HG03442 (cell line): ENCODE data around the gene BATF2.
A peak's percentile ranks its signal among the peaks of the same experiment; 100 is the strongest.
"Not testable (repeated sequence)": the region's sequence is repeated elsewhere in the genome, so short reads cannot be mapped to it uniquely, and the experiment has no call there.

Experiments
- ATAC-seq: cut with Tn5 transposase; IDR thresholded peaks from one replicate; pipeline ENCODE4 v1.9.1; 2021; ENCODE audit warnings: mild to moderate bottlenecking, moderate library complexity; ENCODE audit not compliant: unreplicated experiment

Gene BATF2

DNA sequence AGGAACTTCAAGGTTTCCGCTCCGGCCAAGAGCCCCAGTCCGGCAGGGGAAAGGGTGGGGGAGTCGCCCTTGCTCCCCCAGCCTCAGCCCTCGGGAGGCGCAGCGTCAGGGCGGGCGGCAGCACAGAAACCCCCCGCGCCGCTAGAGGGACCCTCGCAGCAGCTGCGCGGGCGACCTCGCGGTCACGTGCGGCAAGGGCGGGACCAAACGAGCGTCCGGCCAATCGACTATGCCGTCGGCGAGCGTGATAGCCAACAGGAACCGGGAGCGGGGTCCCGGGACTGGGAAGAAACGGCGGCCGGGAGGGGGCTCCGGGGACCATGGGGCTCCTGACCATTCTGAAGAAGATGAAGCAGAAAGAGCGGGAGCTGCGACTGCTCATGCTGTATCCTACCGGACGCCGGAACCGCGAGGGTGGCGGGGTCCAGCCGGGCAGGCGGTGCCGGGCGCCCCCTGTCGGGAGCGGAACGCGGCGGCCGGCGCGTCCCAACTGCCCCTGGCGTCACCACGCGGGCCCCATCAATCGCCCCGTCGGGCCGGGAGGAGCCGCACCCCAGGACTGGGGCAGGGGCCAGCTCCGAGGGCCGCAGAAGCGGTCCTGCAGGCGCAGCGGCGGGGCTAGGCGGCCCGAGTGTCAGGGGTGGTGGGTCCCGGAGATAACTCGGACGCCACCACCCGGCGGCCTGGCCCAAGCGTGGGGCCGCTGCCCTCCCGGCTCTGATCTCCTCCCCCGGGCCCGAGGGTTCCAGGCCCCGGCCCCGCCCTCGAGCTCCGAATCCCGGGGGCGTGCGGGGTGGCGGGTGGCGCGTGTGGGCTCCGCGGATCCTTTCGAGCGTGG lies 17.3 kb upstream of the BATF2 start, which contains the start of gene ARL2:
ARL2 (plus strand) TSS at position 273 of the 838 bp plus-strand sequence; CDS start at position 321, 48 bp downstream.
- ATAC-seq = peak; percentile 73

DNA sequence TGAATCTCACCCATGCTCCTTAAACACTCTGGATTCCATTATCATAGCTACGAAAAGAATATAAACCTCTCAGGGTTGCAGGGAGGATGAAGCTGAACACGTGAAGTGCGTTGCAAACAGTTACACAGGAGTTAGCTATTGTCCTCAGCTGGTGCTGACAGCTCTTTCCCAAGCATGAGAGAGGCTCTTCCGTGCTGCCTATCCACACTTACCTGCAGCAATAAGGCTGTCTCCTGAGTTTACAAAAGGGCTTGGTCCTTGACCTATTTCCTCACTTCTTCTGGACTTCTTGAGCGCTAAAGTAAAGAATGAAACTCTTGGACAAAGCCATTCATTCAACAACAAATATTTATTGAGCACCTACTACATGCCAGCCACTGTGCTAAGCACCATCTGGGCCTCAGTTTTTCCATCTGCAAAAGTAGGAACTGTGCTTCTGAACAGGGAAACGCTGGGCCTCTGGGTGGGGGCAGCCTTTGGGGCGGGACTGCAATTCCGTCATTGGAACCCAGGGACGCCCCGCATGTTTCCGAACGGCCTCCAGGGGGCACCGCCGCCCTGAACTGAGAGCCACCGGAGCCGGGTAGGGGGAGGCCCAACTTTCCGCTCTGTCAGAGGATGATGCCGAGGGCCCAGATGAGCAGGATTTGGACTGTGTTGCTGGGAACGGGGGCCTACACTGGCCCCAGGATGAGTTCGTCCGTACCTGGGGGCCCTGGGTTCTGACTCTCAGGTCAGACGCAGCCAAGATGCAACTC lies 16.5 kb upstream of the BATF2 start:
- peak; percentile 66 for ATAC-seq

DNA sequence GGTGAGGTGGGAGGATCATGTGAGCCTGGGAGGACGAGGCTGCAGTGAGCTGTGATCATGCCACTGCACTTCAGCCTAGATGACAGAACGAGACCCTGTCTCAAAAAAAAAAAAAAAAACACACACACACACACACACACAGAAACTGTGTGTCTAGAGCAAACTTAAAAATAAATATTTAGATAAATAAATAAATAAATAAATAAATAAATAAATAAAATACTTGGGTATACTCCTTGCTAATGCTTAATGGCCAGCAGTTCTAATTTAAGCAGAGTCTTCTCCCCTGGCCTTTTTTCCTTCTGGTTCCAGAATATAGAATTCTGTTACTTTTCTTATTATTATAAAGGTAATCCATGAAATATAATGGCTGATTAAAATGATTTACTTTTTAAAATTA lies 12.1 kb upstream of the BATF2 start:
- no peak for ATAC-seq

DNA sequence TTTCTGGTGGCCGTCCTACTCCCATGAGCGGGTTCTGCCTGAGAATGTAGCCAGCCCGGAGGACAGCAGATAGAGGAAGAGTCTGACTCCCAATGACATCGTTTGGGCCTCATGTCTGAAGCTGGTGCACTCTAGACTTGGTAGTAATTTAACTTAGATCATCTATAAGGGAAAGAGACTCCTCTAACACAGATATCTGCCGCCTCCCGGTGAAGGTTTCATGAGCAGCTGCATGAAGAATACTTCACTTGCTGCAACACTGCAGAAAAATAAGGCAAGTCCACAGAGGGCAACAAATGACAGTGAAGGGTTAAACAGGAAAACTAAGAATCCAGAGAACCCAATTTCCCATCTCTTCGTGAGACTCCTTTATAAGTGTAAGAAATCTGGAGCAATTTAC lies 11.2 kb upstream of the BATF2 start:
- ATAC-seq = no peak

DNA sequence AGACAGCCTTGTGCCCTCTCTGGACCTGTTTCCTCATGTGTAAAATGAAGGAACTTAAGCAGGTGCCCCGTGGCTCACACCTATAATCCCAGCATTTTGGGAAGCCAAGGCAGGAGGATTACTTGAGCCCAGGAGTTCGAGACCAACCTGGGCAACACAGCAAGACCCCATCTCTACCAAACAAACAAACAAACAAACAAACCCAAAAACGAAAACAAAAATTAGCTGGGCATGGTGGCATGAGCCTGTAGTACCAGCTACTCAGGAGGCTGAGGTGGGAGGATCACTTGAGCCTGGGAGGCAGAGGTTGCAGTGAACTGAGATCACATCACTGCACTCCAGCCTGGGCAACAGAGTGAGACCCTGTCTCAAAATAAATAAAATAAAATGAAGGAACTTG lies 7.2 kb upstream of the BATF2 start:
- not testable (repeated sequence) for ATAC-seq

DNA sequence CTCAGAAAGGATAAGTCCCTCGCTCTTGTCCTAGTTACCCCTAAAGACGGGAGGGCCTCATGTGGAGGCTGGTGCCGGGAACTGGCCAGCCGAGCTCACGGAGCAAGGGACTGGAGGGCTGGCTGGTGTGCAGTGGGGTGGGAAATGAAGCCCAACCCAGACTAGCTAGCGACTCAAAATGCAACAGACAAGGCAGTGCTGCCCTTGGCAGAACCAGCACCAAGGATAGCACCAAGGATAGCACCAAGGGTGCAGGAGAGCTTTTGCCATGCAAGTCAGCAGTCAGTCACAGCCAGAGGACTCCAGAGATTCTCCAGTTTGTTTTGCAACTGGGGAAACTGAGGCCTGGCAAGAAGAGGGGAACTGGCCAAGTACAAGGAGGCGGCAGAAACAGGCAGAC lies 6.5 kb upstream of the BATF2 start:
- no peak for ATAC-seq

DNA sequence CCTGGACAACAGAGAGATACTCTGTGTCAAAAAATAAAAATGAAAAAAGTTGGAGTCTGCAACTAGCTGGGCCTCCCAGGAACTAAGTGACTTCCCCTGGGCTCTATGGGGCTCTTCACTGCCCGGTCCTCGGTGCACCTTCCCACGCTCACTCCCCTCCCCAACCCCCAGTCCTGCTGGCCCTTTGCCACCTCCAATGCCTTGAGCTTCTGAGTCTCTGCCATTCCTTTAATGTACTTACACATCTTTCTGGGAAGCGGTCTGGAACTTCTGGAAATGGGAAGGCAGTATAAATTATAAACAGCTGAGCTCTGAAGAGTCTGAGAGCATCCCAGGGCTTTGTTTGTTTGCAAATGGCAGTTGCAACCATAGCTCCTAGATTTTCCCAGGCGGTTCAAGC lies 5.9 kb upstream of the BATF2 start:
- ATAC-seq = no peak

DNA sequence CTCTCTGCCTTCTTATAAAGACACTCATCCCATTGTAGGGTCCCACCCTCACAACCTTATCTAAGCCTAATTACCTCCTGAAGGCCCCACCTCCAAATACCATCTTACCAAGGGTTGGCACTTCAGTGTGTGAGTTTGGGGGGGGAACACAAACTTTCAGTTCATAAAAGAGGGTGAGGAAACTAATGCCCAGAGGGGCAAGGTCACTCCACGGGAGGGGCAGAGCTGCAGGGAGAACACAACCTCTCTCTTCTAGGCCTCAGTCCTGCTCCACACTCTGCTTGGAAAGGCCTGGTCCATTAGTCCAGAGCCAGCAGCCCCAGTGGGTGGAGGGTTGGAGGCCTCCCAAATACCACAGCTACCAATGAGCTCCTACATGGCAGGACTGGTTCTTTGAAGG lies 2.7 kb upstream of the BATF2 start:
- no peak for ATAC-seq

DNA sequence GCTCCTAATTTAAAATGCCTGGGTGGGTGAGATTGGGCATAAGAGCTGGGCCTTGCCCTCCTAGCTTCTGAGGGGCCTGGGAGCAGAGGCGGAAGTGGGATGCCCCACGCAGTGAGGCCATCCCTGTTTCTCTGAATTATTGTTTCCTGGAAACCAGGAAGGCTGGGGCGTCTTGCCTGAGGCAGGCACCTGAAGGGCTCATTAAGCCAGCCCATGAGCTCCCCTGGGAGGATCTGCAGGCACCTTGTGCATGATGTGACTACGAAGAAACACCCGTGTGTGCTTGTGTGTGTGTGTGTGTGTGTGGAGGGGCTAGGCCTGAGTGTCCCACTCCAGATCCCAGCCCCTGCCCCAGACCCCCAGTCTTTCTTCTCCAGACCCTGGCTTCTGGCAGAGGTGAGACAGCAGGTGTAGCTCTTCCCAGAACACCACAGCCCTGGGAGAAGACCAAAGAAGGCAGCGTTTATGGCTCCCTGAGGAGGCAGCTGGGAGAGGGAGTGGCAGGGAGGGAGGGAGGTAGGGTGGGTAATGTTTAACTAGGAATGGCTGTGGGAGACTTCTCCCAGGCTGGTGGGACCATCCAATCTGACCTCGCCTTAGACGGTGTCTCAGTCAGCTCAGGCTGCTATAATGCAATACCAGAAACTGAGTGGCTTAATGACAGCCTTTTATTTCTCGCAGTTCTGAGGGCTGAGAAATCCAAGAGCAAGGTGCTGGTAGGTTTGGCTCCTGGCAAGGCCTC lies 2.1 kb upstream of the BATF2 start:
- no peak for ATAC-seq

DNA sequence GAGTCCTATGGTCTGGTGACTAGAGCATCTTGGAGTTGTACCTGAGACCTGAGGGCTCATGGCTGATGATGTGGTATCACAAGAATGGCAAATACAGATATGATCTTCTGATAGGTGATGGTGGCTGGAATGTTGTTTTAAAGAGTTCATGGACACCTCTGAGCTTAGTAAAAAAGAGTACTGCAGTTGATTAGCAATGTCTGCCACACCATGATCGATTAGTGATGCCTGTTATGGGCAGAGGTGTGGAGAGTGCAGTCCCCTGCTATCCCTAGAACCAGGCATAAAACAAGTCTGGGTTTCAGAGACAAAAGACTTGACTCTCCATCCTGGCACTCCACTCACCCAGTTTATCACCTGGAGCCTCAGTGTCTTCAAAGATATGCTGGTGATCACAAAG lies 1.4 kb upstream of the BATF2 start:
- ATAC-seq = no peak

DNA sequence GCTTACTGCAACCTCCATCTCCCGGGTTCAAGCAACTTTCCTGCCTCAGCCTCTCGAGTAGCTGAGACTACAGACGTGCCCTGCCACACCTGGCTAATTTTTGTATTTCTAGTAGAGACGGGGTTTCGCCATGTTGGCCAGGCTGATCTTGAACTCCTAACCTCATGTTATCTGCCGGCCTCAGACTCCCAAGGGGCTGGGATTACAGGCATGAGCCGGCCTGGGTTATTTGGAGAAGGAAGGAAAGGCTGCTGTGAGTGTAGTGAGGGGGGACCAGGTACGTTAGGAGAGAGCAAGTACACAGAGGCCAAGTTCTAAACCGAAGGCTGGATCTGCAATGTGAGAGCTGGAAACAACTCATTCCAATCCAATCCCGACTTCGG lies 453 bp downstream of the BATF2 start:
- ATAC-seq = no peak

DNA sequence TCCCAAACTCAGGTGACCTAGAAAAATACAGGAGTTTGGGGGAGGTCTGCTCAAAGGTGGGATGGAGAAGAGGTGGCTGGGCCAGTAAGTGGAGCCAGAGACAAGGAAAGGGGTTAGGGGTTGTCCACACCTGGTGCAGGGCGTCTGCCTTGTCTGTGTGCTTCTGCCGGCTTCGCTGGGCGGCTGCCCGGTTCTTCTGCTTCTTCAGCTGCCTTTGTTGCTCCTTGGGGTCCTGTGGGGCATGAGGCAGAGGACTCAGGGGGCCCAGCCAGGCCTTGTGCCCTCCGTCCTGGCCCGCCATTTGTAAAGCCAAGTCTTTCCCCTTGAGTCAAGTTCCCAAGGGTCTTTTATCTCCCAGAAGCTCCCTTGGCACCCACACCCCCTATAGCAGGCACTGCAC lies 2.5 kb downstream of the BATF2 start:
- no peak for ATAC-seq

DNA sequence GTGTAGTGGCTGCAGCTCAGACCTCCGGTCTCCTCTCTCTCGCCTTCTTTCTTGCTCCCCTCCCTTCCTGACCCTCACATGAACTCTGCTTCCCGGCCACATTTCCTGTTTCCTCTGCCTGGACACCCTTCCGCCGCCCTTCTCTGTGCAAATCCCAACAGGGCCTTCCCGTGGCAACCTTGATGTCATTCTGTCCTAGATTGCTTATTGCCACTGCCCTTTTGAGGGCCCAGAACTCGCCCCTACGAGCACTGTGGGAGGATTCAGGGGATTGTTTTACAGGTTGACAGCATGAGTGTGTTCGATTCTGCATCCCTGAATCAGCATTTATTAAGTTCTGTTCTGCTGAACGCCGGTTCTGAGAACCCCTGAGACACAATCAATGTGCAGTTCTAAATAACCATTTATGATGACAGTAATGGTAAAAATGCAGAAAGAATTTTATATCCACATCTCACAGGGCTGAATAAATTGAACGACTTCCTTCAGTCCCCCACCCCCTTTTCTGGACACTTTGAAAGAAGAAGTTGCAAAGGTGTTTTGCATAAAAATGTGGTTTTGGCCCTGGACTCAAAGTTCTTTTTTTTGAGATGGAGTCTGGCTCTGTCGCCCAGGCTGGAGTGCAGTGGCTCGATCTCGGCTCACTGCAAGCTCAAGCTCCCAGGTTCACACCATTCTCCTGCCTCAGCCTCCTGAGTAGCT lies 6.4 kb downstream of the BATF2 start:
- ATAC-seq = no peak

DNA sequence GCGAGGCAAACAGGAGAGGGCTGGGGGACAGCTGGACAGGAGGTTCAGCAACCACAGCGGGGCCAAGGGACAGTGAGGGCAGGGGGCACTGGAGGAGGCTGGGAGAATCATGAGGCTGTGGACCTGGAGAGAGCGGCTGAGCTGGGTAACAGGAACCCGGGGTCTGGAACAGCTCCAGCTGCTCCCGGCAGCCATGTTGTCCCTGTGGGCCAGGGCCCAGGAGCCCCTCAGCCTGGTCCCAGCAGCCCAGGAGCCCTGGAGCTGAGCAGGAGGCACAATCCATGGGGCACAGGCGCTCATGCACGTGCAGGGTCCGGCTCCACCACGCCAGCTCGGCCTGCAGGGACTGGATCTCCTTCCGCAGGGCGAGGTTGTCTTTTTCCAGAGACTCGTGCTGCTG lies 7.4 kb downstream of the BATF2 start:
- ATAC-seq = no peak

DNA sequence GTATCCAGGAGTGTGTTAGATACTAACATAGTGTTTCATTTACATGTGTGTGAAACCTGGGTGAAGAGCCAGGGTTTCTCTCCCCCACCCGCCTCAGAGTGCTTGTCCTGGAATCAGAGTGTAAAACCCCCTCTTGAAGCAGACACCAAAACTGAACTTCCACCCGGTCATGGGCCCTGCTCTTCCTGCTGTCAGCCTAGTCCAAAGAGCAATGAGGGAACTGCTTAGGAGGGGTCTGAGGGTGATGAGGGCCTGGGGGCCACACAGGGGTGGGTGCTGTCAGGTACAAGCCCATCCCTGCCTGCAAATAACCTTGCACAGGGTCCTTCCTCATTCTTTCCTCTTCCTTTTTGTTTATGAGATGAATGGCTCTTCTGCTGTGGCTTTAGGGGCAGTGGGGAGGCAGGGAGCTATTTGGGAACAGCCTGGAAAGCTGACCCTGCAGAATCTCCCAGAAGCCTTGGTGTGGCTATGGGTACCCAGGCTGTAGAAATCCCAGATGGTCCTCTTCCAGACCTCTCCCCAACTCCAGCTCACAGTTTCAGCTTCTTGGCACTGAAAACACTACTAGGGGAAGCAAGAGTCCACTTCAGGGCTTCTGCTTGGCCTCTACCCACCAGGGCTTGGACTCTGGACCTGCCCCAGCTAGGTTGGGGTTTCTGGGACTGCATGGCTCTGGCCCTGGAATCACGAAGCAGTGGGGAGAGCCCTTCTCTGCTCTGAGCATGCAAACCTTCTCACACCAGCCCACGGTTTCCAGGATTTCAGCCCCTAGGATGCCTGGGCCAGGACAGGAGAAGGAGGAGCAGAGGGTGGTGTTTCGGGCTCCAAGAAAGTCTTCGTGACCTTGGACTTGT lies 8.5 kb downstream of the BATF2 start:
- ATAC-seq = no peak

DNA sequence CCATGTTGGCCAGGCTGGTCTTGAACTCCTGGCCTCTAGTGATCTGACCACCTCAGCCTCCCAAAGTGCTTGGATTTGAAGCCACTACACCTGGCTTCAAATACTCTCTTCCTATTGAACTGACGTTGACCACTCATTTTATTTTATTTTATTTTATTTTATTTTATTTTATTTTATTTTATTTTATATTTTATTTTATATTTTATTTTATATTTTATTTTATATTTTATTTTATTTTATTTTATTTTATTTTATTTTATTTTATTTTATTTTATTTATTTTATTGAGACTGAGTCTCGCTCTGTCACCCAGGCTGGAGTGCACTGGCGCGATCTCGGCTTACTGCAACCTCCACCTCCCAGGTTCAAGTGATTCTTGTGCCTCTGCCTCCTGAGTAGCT lies 13.4 kb downstream of the BATF2 start:
- not testable (repeated sequence) for ATAC-seq

DNA sequence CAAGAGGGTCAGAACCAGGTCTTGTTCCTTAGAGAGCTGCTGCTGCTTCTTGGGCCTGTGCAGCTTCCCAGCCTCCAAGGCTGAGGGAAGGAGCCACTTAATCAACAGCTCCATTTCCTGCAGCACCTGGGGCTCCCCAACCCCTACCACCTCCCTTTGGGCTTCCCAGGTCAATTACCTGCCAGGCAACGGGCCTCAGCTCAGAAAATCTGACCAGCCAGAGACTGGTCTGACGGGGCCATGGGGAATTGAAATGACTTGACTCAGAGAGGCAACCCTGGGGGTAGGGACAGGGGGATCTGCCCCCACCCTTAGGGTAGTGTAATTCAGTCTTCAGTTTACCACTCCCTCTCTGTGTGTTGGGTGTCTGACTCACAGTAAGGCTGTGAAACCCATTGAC lies 20.1 kb downstream of the BATF2 start:
- no peak for ATAC-seq

DNA sequence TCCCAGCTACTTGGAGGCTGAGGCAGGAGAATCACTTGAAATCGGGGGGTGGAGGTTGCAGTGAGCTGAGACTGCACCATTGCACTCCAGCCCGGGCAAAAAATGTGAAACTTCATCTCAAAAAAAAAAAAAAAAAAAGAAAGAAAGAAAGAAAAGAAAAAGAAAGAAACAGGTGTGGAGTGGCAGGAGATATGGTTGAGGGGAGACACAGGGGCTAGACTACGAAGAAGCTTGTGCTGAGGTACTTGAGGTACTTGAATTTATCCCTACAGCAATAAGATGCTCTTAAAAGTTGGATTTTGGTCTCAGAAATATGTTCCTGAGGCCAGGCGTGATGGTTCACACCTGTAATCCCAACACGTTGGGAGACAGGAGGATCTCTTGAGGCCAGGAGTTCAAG lies 22.6 kb downstream of the BATF2 start:
- no peak for ATAC-seq

DNA sequence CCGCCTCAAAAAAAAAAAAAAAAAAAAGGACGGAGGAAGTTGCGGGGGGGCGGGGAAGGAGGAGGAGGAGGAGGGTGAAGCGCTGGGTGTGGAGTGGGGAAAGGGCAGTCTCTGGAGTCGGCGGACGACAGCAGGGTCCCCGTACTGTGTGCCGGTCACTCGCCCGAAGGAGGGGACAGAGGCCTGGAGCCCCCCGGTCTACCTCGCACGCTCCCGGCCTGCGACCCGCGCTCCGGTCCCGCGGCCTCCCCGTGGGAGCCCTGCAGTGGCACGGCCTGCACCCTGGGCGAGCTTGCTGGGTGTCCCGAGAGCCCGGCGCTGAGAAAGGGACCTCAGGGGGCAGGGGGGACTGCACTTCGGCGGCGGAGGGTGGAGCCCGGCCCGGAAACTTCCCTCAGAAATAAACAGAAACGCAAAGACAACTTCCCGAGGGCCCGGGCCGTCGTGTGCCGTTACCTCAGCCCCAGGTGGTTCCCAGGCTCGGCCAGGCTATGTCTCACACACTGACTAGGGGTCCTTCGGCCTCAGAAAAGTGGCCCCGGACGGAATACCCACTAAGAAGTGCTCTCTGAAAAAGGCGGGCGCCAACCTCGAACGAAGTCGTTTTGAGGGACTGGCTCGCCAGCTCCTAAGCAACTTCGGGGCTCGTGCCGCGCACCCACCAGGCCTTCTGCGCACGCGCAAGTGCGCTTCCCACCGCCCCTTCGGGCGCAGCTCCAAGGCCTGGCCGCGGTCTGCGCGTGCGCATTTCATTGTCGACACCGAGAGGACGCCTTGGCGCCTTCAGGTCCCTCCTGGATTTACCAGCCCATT lies 25.1 kb downstream of the BATF2 start, which contains the start of gene MAJIN:
MAJIN (minus strand) TSS at position 688 of the 813 bp plus-strand sequence. CDS start 12,703 bp downstream, outside the sequence.
- ATAC-seq = no peak
